HEK293T (cell line): ENCODE results near the gene BZW2.
"Not testable (repeated sequence)": the region's sequence is repeated elsewhere in the genome, so short reads cannot be mapped to it uniquely, and the experiment has no call there.

Experiments
- ELF4 ChIP-seq: fragments of 450-650 bp; IDR thresholded peaks from 2 replicates; pipeline ENCODE4 v1.6.1; 2017; ENCODE audit warnings: antibody characterized with exemption
- FOXM1 ChIP-seq: fragments of 450-650 bp; IDR thresholded peaks from 2 replicates; pipeline ENCODE4 v1.6.1; 2017; ENCODE audit warnings: mild to moderate bottlenecking, borderline replicate concordance
- NFRKB ChIP-seq: fragments of 450-650 bp; IDR thresholded peaks from 2 replicates; pipeline ENCODE4 v1.6.1; 2016; ENCODE audit warnings: mild to moderate bottlenecking, moderate library complexity
- SUZ12 ChIP-seq: fragments of 450-650 bp; IDR thresholded peaks from 2 replicates; pipeline ENCODE4 v1.6.1; 2016; ENCODE audit warnings: mild to moderate bottlenecking
- TARDBP ChIP-seq: fragments of 450-650 bp; IDR thresholded peaks from 2 replicates; pipeline ENCODE4 v1.6.1; 2016

DNA sequence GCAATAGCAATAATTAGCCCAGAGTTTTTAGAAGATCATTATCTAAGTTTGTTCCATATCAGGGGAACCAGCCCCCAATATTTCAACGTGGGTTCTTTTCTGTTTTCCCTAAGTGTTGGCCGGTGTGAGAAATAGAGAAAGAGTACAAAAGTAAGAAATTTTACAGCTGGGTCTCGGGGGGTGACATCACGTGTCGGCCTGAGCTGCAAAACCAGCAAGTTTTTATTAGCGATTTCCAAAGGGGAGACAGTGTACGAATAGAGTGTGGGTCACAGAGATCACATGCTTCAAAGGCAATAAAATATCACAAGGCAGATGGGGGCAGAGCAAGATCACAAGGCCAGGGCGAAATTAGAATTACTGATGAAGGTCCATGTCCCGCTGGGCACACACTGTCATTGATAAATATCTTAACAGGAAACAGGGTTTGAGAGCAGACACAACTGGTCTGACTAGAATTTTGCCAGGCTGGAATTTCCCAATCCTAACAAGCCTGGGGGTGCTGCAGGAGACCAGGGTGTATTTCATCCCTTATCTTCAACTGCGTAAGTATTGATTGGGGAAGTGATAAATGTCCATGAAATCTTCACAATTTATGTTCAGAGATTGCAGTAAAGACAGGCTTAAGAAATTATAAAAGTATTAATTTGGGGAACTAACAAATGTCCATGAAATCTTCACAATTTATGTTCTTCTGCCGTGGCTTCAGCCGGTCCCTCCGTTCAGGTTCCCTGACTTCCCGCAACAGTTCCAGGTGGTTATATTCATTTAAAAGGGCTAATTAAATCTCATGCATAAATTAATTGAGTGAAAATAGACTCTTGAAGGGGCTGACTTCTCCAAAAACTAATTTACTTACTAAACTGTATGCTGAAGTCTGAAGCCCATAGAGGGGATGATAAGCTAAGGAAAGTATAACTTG is 32.9 kb downstream of the BZW2 start:
- TF ChIP-seq TARDBP, FOXM1, NFRKB, ELF4, SUZ12: not testable (repeated sequence)
